ENCODE results near the gene GPR171. TPM values are rescaled to one million over a fixed set of nuclear protein-coding genes. Genes with fewer than 3 reads are reported as not detected.

Gene GPR171
- total RNA-seq, 1 experiment from 2014 or later = not detected

GRCh38 chr3:151225040-151225975, 22.3 kb upstream of the GPR171 start:
- Histone ChIP-seq H3K4me2 (no peak overlapping the region), H3K9me2 (ENCODE audit: insufficient read depth) (no peaks in the 10 kb centered on the region), H3F3A (ENCODE audit: insufficient read depth, low read depth) (peaks cover 6% of the 10 kb centered on the region; the same call in 1 of the 2 replicates), H2AFZ (no peak overlapping the region; the same call in 1 of the 2 replicates), H3K36me3 (ENCODE audit: low read depth) (no peaks in the 10 kb centered on the region), H3K9me3 (ENCODE audit: insufficient read depth, low read depth) (peaks cover 6% of the 10 kb centered on the region; the same call in 1 of the 2 replicates), H3K27ac (no peak overlapping the region), H3K27me3 (ENCODE audit: insufficient read depth, low read depth) (no peaks in the 10 kb centered on the region), H3K4me1 (replicated peaks; ENCODE audit: insufficient read depth) (peaks cover 28% of the 10 kb centered on the region), H3K79me2 (ENCODE audit: low read depth) (no peaks in the 10 kb centered on the region), H4K20me1 (ENCODE audit: insufficient read depth) (no peaks in the 10 kb centered on the region), H3K4me3 (no peak overlapping the region)
- no TSS peak for BruUV-seq (replicated peaks)
- TF ChIP-seq EZH2 (IDR thresholded peaks at IDR 0.05; ENCODE audit: low read depth) (no peak), CTCF (conservative IDR thresholded peaks at IDR 0.05) (no peak)
- ChIA-PET POLR2A (ENCODE audit: unreplicated experiment) (no interaction called here), CTCF (interaction anchor here (0.6 kb wide), 1 partner anchor 44 kb away, joined by 3 read pairs; no protein-coding TSS in a partner anchor)
- no peak for DNase-seq
- intact Hi-C loops (cut with micrococcal nuclease; ENCODE audit: unreplicated experiment) = loop anchor here (5.0 kb wide), 2 partner anchors 58 to 692 kb away; no protein-coding TSS in a partner anchor

GRCh38 chr3:151224268-151224866, 21.4 kb upstream of the GPR171 start:
- no peaks in the 10 kb centered on the region for H4K20me1 ChIP-seq (ENCODE audit: insufficient read depth)
- CTCF ChIA-PET = no interaction called here
- no TSS peak for BruUV-seq (replicated peaks)
- no peaks in the 10 kb centered on the region for H3K27me3 ChIP-seq (ENCODE audit: insufficient read depth, low read depth)
- POLR2A ChIA-PET (ENCODE audit: unreplicated experiment) = no interaction called here
- no peaks in the 10 kb centered on the region for H3K9me2 ChIP-seq (ENCODE audit: insufficient read depth)
- TF ChIP-seq CTCF (conservative IDR thresholded peaks at IDR 0.05) (no peak), EZH2 (IDR thresholded peaks at IDR 0.05; ENCODE audit: low read depth) (no peak)
- intact Hi-C loops (cut with micrococcal nuclease; ENCODE audit: unreplicated experiment) = no loop called here
- no peaks in the 10 kb centered on the region for H3K79me2 ChIP-seq (ENCODE audit: low read depth)
- H3K36me3 ChIP-seq (ENCODE audit: low read depth) = no peaks in the 10 kb centered on the region
- peaks cover 32% of the 10 kb centered on the region for H3K4me1 ChIP-seq (replicated peaks; ENCODE audit: insufficient read depth)
- H3K27ac ChIP-seq = no peak overlapping the region
- no peak overlapping the region for H2AFZ ChIP-seq
- peaks cover 8% of the 10 kb centered on the region; the same call in 1 of the 2 replicates for H3F3A ChIP-seq (ENCODE audit: insufficient read depth, low read depth)
- H3K9me3 ChIP-seq (ENCODE audit: insufficient read depth, low read depth) = peaks cover 6% of the 10 kb centered on the region; the same call in 1 of the 2 replicates
- DNase-seq = no peak
- no peak overlapping the region for H3K4me3 ChIP-seq
- no peak overlapping the region for H3K4me2 ChIP-seq

- ChIA-PET POLR2A (ENCODE audit: unreplicated experiment) (no interaction called here), CTCF (no interaction called here)
- no TSS peak for BruUV-seq (replicated peaks)
- H3K27ac ChIP-seq = no peak overlapping the region
- H2AFZ ChIP-seq = no peak overlapping the region
- no peak overlapping the region for H3K4me3 ChIP-seq
- H3F3A ChIP-seq (ENCODE audit: insufficient read depth, low read depth) = peaks cover 15% of the 10 kb centered on the region; the same call in 1 of the 2 replicates
- H3K4me1 ChIP-seq (replicated peaks; ENCODE audit: insufficient read depth) = peaks cover 26% of the 10 kb centered on the region
- peaks cover 12% of the 10 kb centered on the region for H3K9me3 ChIP-seq (ENCODE audit: insufficient read depth, low read depth)
- H3K36me3 ChIP-seq (ENCODE audit: low read depth) = no peaks in the 10 kb centered on the region
- no peaks in the 10 kb centered on the region for H3K27me3 ChIP-seq (ENCODE audit: insufficient read depth, low read depth)
- no peaks in the 10 kb centered on the region for H3K79me2 ChIP-seq (ENCODE audit: low read depth)
- H4K20me1 ChIP-seq (ENCODE audit: insufficient read depth) = no peaks in the 10 kb centered on the region
- intact Hi-C loops (cut with micrococcal nuclease; ENCODE audit: unreplicated experiment) = no loop called here
- DNase-seq = peak in 1 of 2 experiments; percentile 91
- H3K9me2 ChIP-seq (ENCODE audit: insufficient read depth) = no peaks in the 10 kb centered on the region
- no peak for TF ChIP-seq CTCF (conservative IDR thresholded peaks at IDR 0.05)
- no peak for TF ChIP-seq EZH2 (IDR thresholded peaks at IDR 0.05; ENCODE audit: low read depth)
- H3K4me2 ChIP-seq = 0 out of 2 replicates have a peak overlapping the region, but pooled peaks have one; percentile 2
Measured at GRCh38 chr3:151219056-151219455, 16.0 kb upstream of the GPR171 start.
